ENCODE measurements around the gene FBXL17. TPM values are rescaled to one million over a fixed set of nuclear protein-coding genes. Genes with fewer than 3 reads are reported as not detected.

Gene FBXL17
- total RNA-seq, 2 donors from 2014 or later = 14.1 to 22.8 TPM

- Histone ChIP-seq H3K36me3 (no peaks in the 10 kb centered on the region), H3K4me3 (no peak overlapping the region), H3K9me3 (no peaks in the 10 kb centered on the region), H3K27me3 (no peaks in the 10 kb centered on the region), H3K27ac (no peak overlapping the region), H3K4me1 (no peaks in the 10 kb centered on the region), H3K9ac (ENCODE audit: low read depth in 2 of 2, low read length in 2 of 2) (no peak overlapping the region)
- intact Hi-C loops (cut with DNase I) = no loop called here
- TF ChIP-seq CTCF (IDR thresholded peaks at IDR 0.05) = no peak
- DNase-seq = no peak
Observed at GRCh38 chr5:108249785-108250426, 132.0 kb downstream of the FBXL17 start.

- H3K36me3 ChIP-seq = no peaks in the 10 kb centered on the region
- no peaks in the 10 kb centered on the region for H3K27me3 ChIP-seq
- no peak overlapping the region for H3K9ac ChIP-seq (ENCODE audit: low read depth in 2 of 2, low read length in 2 of 2)
- intact Hi-C loops (cut with DNase I) = no loop called here
- no peak for DNase-seq
- H3K9me3 ChIP-seq = no peaks in the 10 kb centered on the region
- H3K27ac ChIP-seq = no peak overlapping the region
- no peak overlapping the region for H3K4me3 ChIP-seq
- no peak for TF ChIP-seq CTCF (IDR thresholded peaks at IDR 0.05)
- H3K4me1 ChIP-seq = no peaks in the 10 kb centered on the region
Observed at GRCh38 chr5:108249095-108249784, 132.7 kb downstream of the FBXL17 start.

- Histone ChIP-seq H3K36me3 (no peaks in the 10 kb centered on the region), H3K27me3 (no peaks in the 10 kb centered on the region), H3K4me3 (no peak overlapping the region), H3K27ac (no peak overlapping the region), H3K9me3 (no peaks in the 10 kb centered on the region), H3K9ac (ENCODE audit: low read depth in 2 of 2, low read length in 2 of 2) (no peak overlapping the region), H3K4me1 (no peaks in the 10 kb centered on the region)
- intact Hi-C loops (cut with DNase I) = no loop called here
- DNase-seq = no peak
- TF ChIP-seq CTCF (IDR thresholded peaks at IDR 0.05) = no peak
Observed at GRCh38 chr5:108238936-108239887, 142.7 kb downstream of the FBXL17 start.

GRCh38 chr5:108238461-108238860 is 143.4 kb downstream of the FBXL17 start:
- Histone ChIP-seq H3K27ac (no peak overlapping the region), H3K9me3 (no peaks in the 10 kb centered on the region), H3K36me3 (no peaks in the 10 kb centered on the region), H3K4me1 (no peaks in the 10 kb centered on the region), H3K4me3 (no peak overlapping the region), H3K27me3 (no peaks in the 10 kb centered on the region), H3K9ac (ENCODE audit: low read depth in 2 of 2, low read length in 2 of 2) (no peak overlapping the region)
- no peak for DNase-seq
- intact Hi-C loops (cut with DNase I) = no loop called here
- TF ChIP-seq CTCF (IDR thresholded peaks at IDR 0.05) = no peak

GRCh38 chr5:108233617-108234155 is 148.2 kb downstream of the FBXL17 start:
- intact Hi-C loops (cut with DNase I) = no loop called here
- no peak overlapping the region for H3K27ac ChIP-seq
- H3K4me3 ChIP-seq = no peak overlapping the region
- no peaks in the 10 kb centered on the region for H3K4me1 ChIP-seq
- H3K9ac ChIP-seq (ENCODE audit: low read depth in 2 of 2, low read length in 2 of 2) = no peak overlapping the region
- H3K9me3 ChIP-seq = no peaks in the 10 kb centered on the region
- no peaks in the 10 kb centered on the region for H3K36me3 ChIP-seq
- DNase-seq = no peak
- H3K27me3 ChIP-seq = no peaks in the 10 kb centered on the region
- no peak for TF ChIP-seq CTCF (IDR thresholded peaks at IDR 0.05)
